ENCODE measurements around the gene OSBPL9. TPM values are rescaled to one million over a fixed set of nuclear protein-coding genes. Genes with fewer than 3 reads are reported as not detected.

Gene OSBPL9
- total RNA-seq, 1 experiment from 2014 or later, result 52.6 TPM

DNA sequence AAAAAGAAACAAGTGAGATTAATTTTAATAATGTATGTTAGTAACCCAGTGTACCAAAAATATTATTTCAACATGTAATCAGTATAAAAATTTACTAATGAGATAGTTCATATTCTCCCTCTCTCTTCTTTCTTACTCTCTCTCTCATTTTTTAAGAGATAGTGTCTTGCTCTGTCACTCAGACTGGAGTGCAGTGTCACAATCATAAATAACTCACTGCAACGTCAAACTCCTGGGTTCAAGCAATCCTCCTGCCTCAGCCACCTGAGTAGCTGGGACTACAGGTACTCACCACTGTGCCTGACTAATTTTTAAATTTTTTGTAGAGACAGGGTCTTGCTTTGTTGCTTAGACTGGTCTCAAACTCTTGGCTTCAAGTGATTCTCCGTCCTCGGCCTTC, 137.8 kb downstream of the OSBPL9 start (continued):
- TF ChIP-seq EGR1 (IDR thresholded peaks at IDR 0.05; ENCODE audit: low read depth) (no peak), ZNF274 (IDR thresholded peaks at IDR 0.05; ENCODE audit: low read depth, low read length) (no peak), MAX (IDR thresholded peaks at IDR 0.05) (no peak), CEBPB (IDR thresholded peaks at IDR 0.05; ENCODE audit: low read depth) (no peak), POLR2A (IDR thresholded peaks at IDR 0.05; ENCODE audit: borderline replicate concordance, extremely low read depth, insufficient read depth, insufficient read length) (no peak), RAD21 (IDR thresholded peaks at IDR 0.05; ENCODE audit: low read depth) (no peak)

- ChIA-PET CTCF (no interaction called here), POLR2A (no interaction called here), RAD21 (ENCODE audit: low non-redundant PET in 1 of 2, low total read pairs in 2 of 2, uncharacterized antibody in 2 of 2, unreplicated experiment in 2 of 2) (no interaction called here)
- no peak overlapping the region for H3K4me3 ChIP-seq (replicated peaks in 1 of 2; ENCODE audit: low read depth in 1 of 2, low read length in 2 of 2)
- H3K36me3 ChIP-seq (ENCODE audit: control insufficient read depth in 1 of 2, insufficient read depth in 2 of 2, low read length in 2 of 2), result peaks cover 0 to 8% of the 10 kb centered on the region in 2 experiments; a peak in 2 of 4 replicates
- no peaks in the 10 kb centered on the region for H3K27me3 ChIP-seq (ENCODE audit: insufficient read depth, low read length)
- H3K27ac ChIP-seq (ENCODE audit: low read depth, low read length), result no peak overlapping the region
- no peak overlapping the region for H2AFZ ChIP-seq (ENCODE audit: low read depth, low read length, poor library complexity, severe bottlenecking)
- no peaks in the 10 kb centered on the region for H3K9me2 ChIP-seq (ENCODE audit: insufficient read depth)
- H3K9me3 ChIP-seq (ENCODE audit: control insufficient read depth in 1 of 2, insufficient read depth in 1 of 2, low read depth in 1 of 2, low read length in 2 of 2), result no peaks in the 10 kb centered on the region
- no peaks in the 10 kb centered on the region for H4K20me1 ChIP-seq (ENCODE audit: insufficient read depth)
- no peaks in the 10 kb centered on the region for H3K4me1 ChIP-seq (ENCODE audit: control insufficient read depth in 1 of 2, insufficient read depth in 2 of 2, low read length in 2 of 2)
- intact Hi-C loops (cut with micrococcal nuclease), result no loop called here
- H3K9ac ChIP-seq (ENCODE audit: low read length), result no peak overlapping the region
- DNase-seq (ENCODE audit: low read depth, low spot score) (no peak), ATAC-seq (no peak)
- no peaks in the 10 kb centered on the region; the same call in 1 of the 2 replicates for H3K79me2 ChIP-seq (ENCODE audit: insufficient read depth, low read length)
- no TSS peak for BruUV-seq (replicated peaks)
- H3K4me2 ChIP-seq (ENCODE audit: low read length), result no peak overlapping the region
- TF ChIP-seq MAX (IDR thresholded peaks at IDR 0.05) (no peak), ZNF274 (IDR thresholded peaks at IDR 0.05; ENCODE audit: low read depth, low read length) (no peak), FOSL1 (IDR thresholded peaks at IDR 0.05; ENCODE audit: low read depth) (no peak), ELF1 (IDR thresholded peaks at IDR 0.05; ENCODE audit: borderline replicate concordance, low read depth) (no peak), YY1 (IDR thresholded peaks at IDR 0.05; ENCODE audit: extremely low read depth, insufficient replicate concordance, low read depth, low read length) (no peak), SIN3A (IDR thresholded peaks at IDR 0.05; ENCODE audit: low read depth) (no peak), POLR2AphosphoS5 (IDR thresholded peaks at IDR 0.05; ENCODE audit: low read depth, low read length) (no peak), POLR2A (IDR thresholded peaks at IDR 0.05; ENCODE audit: borderline replicate concordance, extremely low read depth, insufficient read depth, insufficient read length) (no peak), REST (IDR thresholded peaks at IDR 0.05; ENCODE audit: low read depth) (no peak), RAD21 (IDR thresholded peaks at IDR 0.05; ENCODE audit: low read depth) (no peak), CBX3 (IDR thresholded peaks at IDR 0.05; ENCODE audit: low read depth) (no peak), ZFX (IDR thresholded peaks at IDR 0.05) (no peak), JUND (IDR thresholded peaks at IDR 0.05) (no peak)
- TF ChIP-seq, protein P1, sequence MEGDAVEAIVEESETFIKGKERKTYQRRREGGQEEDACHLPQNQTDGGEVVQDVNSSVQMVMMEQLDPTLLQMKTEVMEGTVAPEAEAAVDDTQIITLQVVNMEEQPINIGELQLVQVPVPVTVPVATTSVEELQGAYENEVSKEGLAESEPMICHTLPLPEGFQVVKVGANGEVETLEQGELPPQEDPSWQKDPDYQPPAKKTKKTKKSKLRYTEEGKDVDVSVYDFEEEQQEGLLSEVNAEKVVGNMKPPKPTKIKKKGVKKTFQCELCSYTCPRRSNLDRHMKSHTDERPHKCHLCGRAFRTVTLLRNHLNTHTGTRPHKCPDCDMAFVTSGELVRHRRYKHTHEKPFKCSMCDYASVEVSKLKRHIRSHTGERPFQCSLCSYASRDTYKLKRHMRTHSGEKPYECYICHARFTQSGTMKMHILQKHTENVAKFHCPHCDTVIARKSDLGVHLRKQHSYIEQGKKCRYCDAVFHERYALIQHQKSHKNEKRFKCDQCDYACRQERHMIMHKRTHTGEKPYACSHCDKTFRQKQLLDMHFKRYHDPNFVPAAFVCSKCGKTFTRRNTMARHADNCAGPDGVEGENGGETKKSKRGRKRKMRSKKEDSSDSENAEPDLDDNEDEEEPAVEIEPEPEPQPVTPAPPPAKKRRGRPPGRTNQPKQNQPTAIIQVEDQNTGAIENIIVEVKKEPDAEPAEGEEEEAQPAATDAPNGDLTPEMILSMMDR (IDR thresholded peaks at IDR 0.05 in 2 of 3, conservative IDR thresholded peaks at IDR 0.05 in 1 of 3; ENCODE audit: borderline replicate concordance in 1 of 3, insufficient read depth in 1 of 3, low read depth in 2 of 3, low read length in 2 of 3), result no peak
- TF ChIP-seq, protein P2, sequence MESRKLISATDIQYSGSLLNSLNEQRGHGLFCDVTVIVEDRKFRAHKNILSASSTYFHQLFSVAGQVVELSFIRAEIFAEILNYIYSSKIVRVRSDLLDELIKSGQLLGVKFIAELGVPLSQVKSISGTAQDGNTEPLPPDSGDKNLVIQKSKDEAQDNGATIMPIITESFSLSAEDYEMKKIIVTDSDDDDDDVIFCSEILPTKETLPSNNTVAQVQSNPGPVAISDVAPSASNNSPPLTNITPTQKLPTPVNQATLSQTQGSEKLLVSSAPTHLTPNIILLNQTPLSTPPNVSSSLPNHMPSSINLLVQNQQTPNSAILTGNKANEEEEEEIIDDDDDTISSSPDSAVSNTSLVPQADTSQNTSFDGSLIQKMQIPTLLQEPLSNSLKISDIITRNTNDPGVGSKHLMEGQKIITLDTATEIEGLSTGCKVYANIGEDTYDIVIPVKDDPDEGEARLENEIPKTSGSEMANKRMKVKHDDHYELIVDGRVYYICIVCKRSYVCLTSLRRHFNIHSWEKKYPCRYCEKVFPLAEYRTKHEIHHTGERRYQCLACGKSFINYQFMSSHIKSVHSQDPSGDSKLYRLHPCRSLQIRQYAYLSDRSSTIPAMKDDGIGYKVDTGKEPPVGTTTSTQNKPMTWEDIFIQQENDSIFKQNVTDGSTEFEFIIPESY (IDR thresholded peaks at IDR 0.05; ENCODE audit: extremely low read depth, insufficient replicate concordance, low read length), result no peak
- TF ChIP-seq, protein P3, sequence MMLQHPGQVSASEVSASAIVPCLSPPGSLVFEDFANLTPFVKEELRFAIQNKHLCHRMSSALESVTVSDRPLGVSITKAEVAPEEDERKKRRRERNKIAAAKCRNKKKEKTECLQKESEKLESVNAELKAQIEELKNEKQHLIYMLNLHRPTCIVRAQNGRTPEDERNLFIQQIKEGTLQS (IDR thresholded peaks at IDR 0.05), result no peak
These were observed 138.5 kb downstream of the OSBPL9 start for GRCh38 chr1:51755437-51755836.
